Measurements from ENCODE around the gene SCO1.

DNA sequence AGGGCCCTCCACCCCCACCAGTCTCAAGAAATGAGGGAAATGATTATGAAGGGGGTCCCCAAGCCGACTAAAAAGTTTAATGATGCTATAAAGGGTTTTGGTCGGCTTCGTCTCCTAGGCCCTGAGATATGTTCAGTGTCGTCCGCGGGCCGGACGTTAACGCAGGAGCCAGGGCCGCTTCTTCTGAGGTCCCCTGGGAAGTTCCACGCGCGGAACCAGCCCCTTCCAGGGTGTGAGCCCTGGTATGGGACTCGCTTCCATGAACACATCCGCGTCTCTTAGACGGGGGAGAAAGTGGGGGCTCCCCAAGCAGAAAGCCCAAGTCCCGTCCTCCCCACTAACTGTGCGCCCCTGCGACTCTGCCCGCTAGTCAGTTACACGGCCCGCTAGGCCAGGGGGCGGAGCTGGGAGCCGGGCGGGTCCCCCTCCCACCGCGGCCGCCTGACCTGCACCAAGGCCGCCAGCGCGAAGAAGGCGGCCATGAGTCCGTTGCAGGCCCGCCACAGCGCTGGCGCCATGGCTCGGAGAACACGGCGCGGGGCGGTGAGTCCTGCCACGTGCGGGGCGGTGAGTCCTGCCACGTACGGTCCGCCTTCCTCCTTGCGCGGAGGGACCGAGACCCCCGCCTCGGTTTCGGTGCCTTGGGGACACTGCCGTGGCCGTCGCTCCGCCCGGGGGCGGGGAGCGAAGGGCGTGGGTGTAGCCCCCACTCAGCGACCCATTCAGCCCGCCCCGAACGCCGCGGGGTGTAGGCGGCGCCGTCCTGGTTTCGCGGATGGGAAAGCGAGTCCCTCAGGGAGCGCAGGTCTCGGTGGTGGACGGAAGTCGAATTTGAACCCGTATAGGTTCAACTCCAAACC is 32.2 kb upstream of the SCO1 start, which contains the start of gene TMEM220:
- TF ChIP-seq, protein P1, sequence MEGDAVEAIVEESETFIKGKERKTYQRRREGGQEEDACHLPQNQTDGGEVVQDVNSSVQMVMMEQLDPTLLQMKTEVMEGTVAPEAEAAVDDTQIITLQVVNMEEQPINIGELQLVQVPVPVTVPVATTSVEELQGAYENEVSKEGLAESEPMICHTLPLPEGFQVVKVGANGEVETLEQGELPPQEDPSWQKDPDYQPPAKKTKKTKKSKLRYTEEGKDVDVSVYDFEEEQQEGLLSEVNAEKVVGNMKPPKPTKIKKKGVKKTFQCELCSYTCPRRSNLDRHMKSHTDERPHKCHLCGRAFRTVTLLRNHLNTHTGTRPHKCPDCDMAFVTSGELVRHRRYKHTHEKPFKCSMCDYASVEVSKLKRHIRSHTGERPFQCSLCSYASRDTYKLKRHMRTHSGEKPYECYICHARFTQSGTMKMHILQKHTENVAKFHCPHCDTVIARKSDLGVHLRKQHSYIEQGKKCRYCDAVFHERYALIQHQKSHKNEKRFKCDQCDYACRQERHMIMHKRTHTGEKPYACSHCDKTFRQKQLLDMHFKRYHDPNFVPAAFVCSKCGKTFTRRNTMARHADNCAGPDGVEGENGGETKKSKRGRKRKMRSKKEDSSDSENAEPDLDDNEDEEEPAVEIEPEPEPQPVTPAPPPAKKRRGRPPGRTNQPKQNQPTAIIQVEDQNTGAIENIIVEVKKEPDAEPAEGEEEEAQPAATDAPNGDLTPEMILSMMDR (IDR thresholded peaks at IDR 0.05): no peak
- peak; percentile 97 for TF ChIP-seq POLR2A (IDR thresholded peaks at IDR 0.05)
